HG03095 (cell line): ENCODE data around the gene EPS8L3.
"Not testable (repeated sequence)": the region's sequence is repeated elsewhere in the genome, so short reads cannot be mapped to it uniquely, and the experiment has no call there.

Experiments
- ATAC-seq: cut with Tn5 transposase; IDR thresholded peaks from one replicate; pipeline ENCODE4 v1.9.1; 2021; ENCODE audit warnings: moderate library complexity; ENCODE audit not compliant: unreplicated experiment

The EPS8L3 gene

GRCh38 chr1:109714661-109715372 lies 48.9 kb downstream of the EPS8L3 start:
- ATAC-seq = no peak

- no peak for ATAC-seq
These were observed 50.1 kb downstream of the EPS8L3 start for GRCh38 chr1:109713636-109714035.

- no peak for ATAC-seq
These were observed 51.3 kb downstream of the EPS8L3 start for GRCh38 chr1:109712321-109712864.

GRCh38 chr1:109711593-109712320 lies 52.0 kb downstream of the EPS8L3 start, which contains the start of gene GSTM5:
GSTM5 (plus strand) TSS chr1:109712251; CDS start chr1:109712313, 62 bp downstream.
- ATAC-seq = not testable (repeated sequence)

- ATAC-seq = not testable (repeated sequence)
These were observed 53.9 kb downstream of the EPS8L3 start for GRCh38 chr1:109709822-109710221.

- not testable (repeated sequence) for ATAC-seq
These were observed 54.8 kb downstream of the EPS8L3 start for GRCh38 chr1:109708949-109709348.

GRCh38 chr1:109705411-109705810 lies 58.3 kb downstream of the EPS8L3 start:
- no peak for ATAC-seq

GRCh38 chr1:109704173-109704572 lies 59.5 kb downstream of the EPS8L3 start:
- no peak for ATAC-seq

GRCh38 chr1:109702940-109703339 lies 60.8 kb downstream of the EPS8L3 start:
- not testable (repeated sequence) for ATAC-seq
